HCT116 (cell line): Measurements from ENCODE around the gene GALNT2. TPM values are rescaled to one million over a fixed set of nuclear protein-coding genes. Genes with fewer than 3 reads are reported as not detected.

Experiments used
- ATAC-seq: fragments of 200-7000 bp; cut with Tn5 transposase; 2 replicates; pipeline ENCODE4 v1.9.1; 2020; ENCODE audit warnings: mild to moderate bottlenecking, moderate library complexity
- BruUV-seq: library from RNA; stranded (reverse); fragments of 400-500 nt; replicated peaks from 2 replicates; lab custom pipeline; 2021; lab: Mats Ljungman, UMichigan
- CTCF ChIA-PET: fragments of 300-600 bp; sonication (Branson Sonifier 250); formaldehyde crosslinking; loops from one replicate; lab custom pipeline; 2021; ENCODE audit warnings: antibody characterized with exemption; lab: Charles Lee
- POLR2A ChIA-PET: fragments of 300-600, 350-600 bp; sonication (Branson Sonifier 250); formaldehyde crosslinking; loops from one replicate; lab custom pipeline; 2021; ENCODE audit warnings: antibody characterized with exemption; lab: Charles Lee
- RAD21 ChIA-PET, 2 experiments: fragments of 300-600 bp; sonication (Branson Sonifier 250); formaldehyde crosslinking; loops; one replicate each; lab custom pipeline; 2023; ENCODE audit warnings: low total read pairs in 2 of 2; ENCODE audit not compliant: uncharacterized antibody in 2 of 2, unreplicated experiment in 2 of 2, low non-redundant PET in 1 of 2; lab: Charles Lee
- DNase-seq: peaks from one replicate; pipeline ENCODE4 v3.0.0-alpha.2; 2010; ENCODE audit warnings: low read depth, low spot score
- H2AFZ ChIP-seq: fragments of 200-600 bp; shearing (Covaris generic), sonication (generic); 2 replicates; pipeline ENCODE4 v1.6.1; 2017; ENCODE audit warnings: low read depth, mixed run types, mixed read lengths, antibody characterized with exemption, low read length; ENCODE audit not compliant: poor library complexity, severe bottlenecking
- H3K27ac ChIP-seq: 2 replicates; pipeline ENCODE4 v1.5.1; 2012; ENCODE audit warnings: low read depth, low read length
- H3K27me3 ChIP-seq: fragments of 200-600 bp; sonication (generic); 2 replicates; pipeline ENCODE4 v1.6.1; 2016; ENCODE audit warnings: mixed run types, low read length, mixed read lengths; ENCODE audit not compliant: insufficient read depth
- H3K36me3 ChIP-seq, 2 experiments: fragments of 200-500 bp in 1 of 2; fragments of 200-600 bp in 1 of 2; sonication (Bioruptor generic) in 1 of 2; sonication (generic) in 1 of 2; 2 replicates each; pipeline versions ENCODE4 v1.5.1 to v1.6.1; 2014 to 2016; ENCODE audit warnings: low read length in 2 of 2, inconsistent platforms in 1 of 2, mixed read lengths in 1 of 2, mixed run types in 1 of 2; ENCODE audit not compliant: insufficient read depth in 2 of 2, control insufficient read depth in 1 of 2
- H3K4me1 ChIP-seq, 2 experiments: fragments of 200-600 bp in 1 of 2; sonication (generic) in 1 of 2; 2 replicates each; pipeline versions ENCODE4 v1.5.1 to v1.6.1; 2012 to 2017; ENCODE audit warnings: low read length in 2 of 2, inconsistent platforms in 1 of 2, mild to moderate bottlenecking in 1 of 2, mixed read lengths in 1 of 2, mixed run types in 1 of 2, moderate library complexity in 1 of 2; ENCODE audit not compliant: insufficient read depth in 2 of 2, control insufficient read depth in 1 of 2
- H3K4me2 ChIP-seq: fragments of 200-600 bp; sonication (generic); 2 replicates; pipeline ENCODE4 v1.6.1; 2017; ENCODE audit warnings: mixed run types, low read length, mixed read lengths
- H3K4me3 ChIP-seq, 2 experiments: fragments of 200-600 bp in 1 of 2; sonication (generic) in 1 of 2; replicated peaks in 1 of 2; 2 replicates each; pipeline ENCODE4 v1.5.1; 2011 to 2016; ENCODE audit warnings: low read length in 2 of 2, control low read depth in 1 of 2, low read depth in 1 of 2, mild to moderate bottlenecking in 1 of 2, mixed read lengths in 1 of 2, mixed run types in 1 of 2
- H3K79me2 ChIP-seq: fragments of 200-600 bp; sonication (generic); 2 replicates; pipeline ENCODE4 v1.6.1; 2017; ENCODE audit warnings: mild to moderate bottlenecking, mixed run types, low read length, moderate library complexity, mixed read lengths; ENCODE audit not compliant: insufficient read depth
- H3K9ac ChIP-seq: fragments of 200-600 bp; sonication (generic); 2 replicates; pipeline ENCODE4 v1.6.1; 2016; ENCODE audit warnings: low read length, mixed read lengths
- H3K9me2 ChIP-seq: fragments of 200-600 bp; sonication (generic), shearing (Covaris generic); 2 replicates; pipeline ENCODE4 v1.6.1; 2017; ENCODE audit warnings: mixed run types, mild to moderate bottlenecking, moderate library complexity; ENCODE audit not compliant: insufficient read depth
- H3K9me3 ChIP-seq, 2 experiments: fragments of 200-500 bp in 1 of 2; fragments of 200-600 bp in 1 of 2; sonication (Bioruptor generic) in 1 of 2; sonication (generic) in 1 of 2; 2 replicates each; pipeline ENCODE4 v1.6.1; 2014 to 2017; ENCODE audit warnings: low read length in 2 of 2, mixed read lengths in 2 of 2, inconsistent platforms in 1 of 2, low read depth in 1 of 2, mild to moderate bottlenecking in 1 of 2, mixed run types in 1 of 2, moderate library complexity in 1 of 2; ENCODE audit not compliant: control insufficient read depth in 1 of 2, insufficient read depth in 1 of 2
- H4K20me1 ChIP-seq: fragments of 200-600 bp; sonication (generic), shearing (Covaris generic); 2 replicates; pipeline ENCODE4 v1.6.1; 2017; ENCODE audit warnings: mixed run types, mild to moderate bottlenecking, moderate library complexity; ENCODE audit not compliant: insufficient read depth
- CBX3 ChIP-seq: IDR thresholded peaks from 2 replicates; pipeline ENCODE4 v1.6.1; 2012; ENCODE audit warnings: low read depth
- CEBPB ChIP-seq: IDR thresholded peaks from 2 replicates; pipeline ENCODE4 v1.6.1; 2012; ENCODE audit warnings: low read depth
- JUND ChIP-seq: IDR thresholded peaks from 2 replicates; pipeline ENCODE4 v1.6.1; 2012
- YY1 ChIP-seq: IDR thresholded peaks from 2 replicates; pipeline ENCODE4 v1.6.1; 2011; ENCODE audit warnings: low read length, low read depth, moderate library complexity, mild to moderate bottlenecking; ENCODE audit not compliant: insufficient replicate concordance; ENCODE audit errors: extremely low read depth
- ZNF274 ChIP-seq: fragments of 200-500 bp; sonication (Bioruptor generic); IDR thresholded peaks from 2 replicates; pipeline ENCODE4 v1.6.1; 2014; ENCODE audit warnings: mild to moderate bottlenecking, low read depth, low read length, inconsistent platforms
- intact Hi-C: fragments of 100-400 bp; cut with micrococcal nuclease; formaldehyde crosslinking; loops from 2 replicates; pipeline ENCODE4 v1.10.0; 2022
- total RNA-seq: library from RNA; stranded (reverse); gene quantifications from one replicate; pipeline ENCODE4 v1.2.1, GENCODE V29; 2021; ENCODE audit not compliant: unreplicated experiment
- TF ChIP-seq, protein P1 (sequence below), 3 experiments: fragments of 200-600 bp in 1 of 3; sonication (generic) in 1 of 3; IDR thresholded peaks in 2 of 3; conservative IDR thresholded peaks in 1 of 3; 2 replicates each; pipeline ENCODE4 v1.5.1; 2012 to 2017; ENCODE audit warnings: low read depth in 2 of 3, low read length in 2 of 3, antibody characterized with exemption in 1 of 3, borderline replicate concordance in 1 of 3, control low read depth in 1 of 3, mild to moderate bottlenecking in 1 of 3, mixed read lengths in 1 of 3, mixed run types in 1 of 3, moderate library complexity in 1 of 3; ENCODE audit not compliant: insufficient read depth in 1 of 3
- TF ChIP-seq, protein P2 (sequence below): IDR thresholded peaks from 2 replicates; pipeline ENCODE4 v1.6.1; 2012

The GALNT2 gene
- total RNA-seq, 1 experiment from 2014 or later = 40.8 TPM

DNA sequence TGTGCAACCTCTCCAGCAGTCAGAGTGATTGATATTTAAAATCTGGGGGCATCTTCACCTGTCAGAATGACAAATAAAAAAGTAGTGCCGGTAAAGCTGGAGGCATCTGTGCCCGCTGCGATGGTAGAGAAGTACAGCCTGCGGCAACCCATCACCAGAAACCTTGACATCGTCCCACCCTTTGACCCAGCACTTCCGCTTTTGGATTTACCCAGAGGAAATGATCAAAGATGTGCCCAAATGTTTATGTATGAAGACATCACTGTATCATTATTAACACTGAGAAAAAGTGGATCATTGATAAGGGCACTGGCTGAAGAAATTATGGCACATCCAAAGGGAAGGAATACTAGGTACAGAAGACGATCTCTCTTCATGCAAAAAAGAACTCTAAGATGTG, 263.1 kb downstream of the GALNT2 start:
- BruUV-seq = no TSS peak
- Histone ChIP-seq H3K9ac (no peak overlapping the region), H2AFZ (no peak overlapping the region), H3K4me2 (no peak overlapping the region), H3K9me2 (no peaks in the 10 kb centered on the region), H3K27ac (no peak overlapping the region), H3K36me3 (no peaks in the 10 kb centered on the region), H3K4me1 (peaks cover 5 to 10% of the 10 kb centered on the region in 2 experiments; a peak in 3 of 4 replicates), H4K20me1 (no peaks in the 10 kb centered on the region), H3K4me3 (no peak overlapping the region), H3K9me3 (no peaks in the 10 kb centered on the region), H3K79me2 (no peaks in the 10 kb centered on the region), H3K27me3 (no peaks in the 10 kb centered on the region)
- DNase-seq (no peak), ATAC-seq (no peak)
- TF ChIP-seq YY1 (no peak), ZNF274 (no peak), JUND (no peak), CEBPB (no peak), CBX3 (no peak)
- TF ChIP-seq, protein P1, sequence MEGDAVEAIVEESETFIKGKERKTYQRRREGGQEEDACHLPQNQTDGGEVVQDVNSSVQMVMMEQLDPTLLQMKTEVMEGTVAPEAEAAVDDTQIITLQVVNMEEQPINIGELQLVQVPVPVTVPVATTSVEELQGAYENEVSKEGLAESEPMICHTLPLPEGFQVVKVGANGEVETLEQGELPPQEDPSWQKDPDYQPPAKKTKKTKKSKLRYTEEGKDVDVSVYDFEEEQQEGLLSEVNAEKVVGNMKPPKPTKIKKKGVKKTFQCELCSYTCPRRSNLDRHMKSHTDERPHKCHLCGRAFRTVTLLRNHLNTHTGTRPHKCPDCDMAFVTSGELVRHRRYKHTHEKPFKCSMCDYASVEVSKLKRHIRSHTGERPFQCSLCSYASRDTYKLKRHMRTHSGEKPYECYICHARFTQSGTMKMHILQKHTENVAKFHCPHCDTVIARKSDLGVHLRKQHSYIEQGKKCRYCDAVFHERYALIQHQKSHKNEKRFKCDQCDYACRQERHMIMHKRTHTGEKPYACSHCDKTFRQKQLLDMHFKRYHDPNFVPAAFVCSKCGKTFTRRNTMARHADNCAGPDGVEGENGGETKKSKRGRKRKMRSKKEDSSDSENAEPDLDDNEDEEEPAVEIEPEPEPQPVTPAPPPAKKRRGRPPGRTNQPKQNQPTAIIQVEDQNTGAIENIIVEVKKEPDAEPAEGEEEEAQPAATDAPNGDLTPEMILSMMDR (IDR thresholded peaks at IDR 0.05 in 2 of 3, conservative IDR thresholded peaks at IDR 0.05 in 1 of 3; ENCODE audit: borderline replicate concordance in 1 of 3, insufficient read depth in 1 of 3, low read depth in 2 of 3, low read length in 2 of 3) = no peak
- TF ChIP-seq, protein P2, sequence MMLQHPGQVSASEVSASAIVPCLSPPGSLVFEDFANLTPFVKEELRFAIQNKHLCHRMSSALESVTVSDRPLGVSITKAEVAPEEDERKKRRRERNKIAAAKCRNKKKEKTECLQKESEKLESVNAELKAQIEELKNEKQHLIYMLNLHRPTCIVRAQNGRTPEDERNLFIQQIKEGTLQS = no peak
- CTCF ChIA-PET = no interaction called here
- POLR2A ChIA-PET = no interaction called here
- intact Hi-C loops = no loop called here
- RAD21 ChIA-PET = no interaction called here
